Right lobe of liver (tissue), 4 donors: ENCODE results near the gene NFAT5.

ENCODE experiments used
- CTCF ChIP-seq, 4 donors: fragments of 200-600 bp in 3 of 4; fragments of 450-650 bp in 1 of 4; IDR thresholded peaks; one replicate each; pipeline versions ENCODE4 v1.5.1 to v1.8.0; 2016 to 2022; ENCODE audit warnings: antibody characterized with exemption in 4 of 4, mild to moderate bottlenecking in 2 of 4
- POLR2A ChIP-seq: fragments of 450-650 bp; IDR thresholded peaks from one replicate; pipeline ENCODE4 v1.6.1; 2017; ENCODE audit warnings: antibody characterized with exemption, mild to moderate bottlenecking
- donor health status: DM: no; HTN: no; CAD: no.
- donor health status: DM: no; HTN: no; CAD: no.
- donor health status: DM: no; HTN: yes; CAD: no.

- no peak for TF ChIP-seq CTCF (IDR thresholded peaks at IDR 0.05)
- no peak for TF ChIP-seq POLR2A
These were observed 134.1 kb downstream of the NFAT5 start for GRCh38 chr16:69699915-69700314.
